Measurements from ENCODE around the gene FOXK2.
A peak's percentile ranks its signal among the peaks of the same experiment; 100 is the strongest.
"Not testable (repeated sequence)": the region's sequence is repeated elsewhere in the genome, so short reads cannot be mapped to it uniquely, and the experiment has no call there.

The FOXK2 gene

DNA sequence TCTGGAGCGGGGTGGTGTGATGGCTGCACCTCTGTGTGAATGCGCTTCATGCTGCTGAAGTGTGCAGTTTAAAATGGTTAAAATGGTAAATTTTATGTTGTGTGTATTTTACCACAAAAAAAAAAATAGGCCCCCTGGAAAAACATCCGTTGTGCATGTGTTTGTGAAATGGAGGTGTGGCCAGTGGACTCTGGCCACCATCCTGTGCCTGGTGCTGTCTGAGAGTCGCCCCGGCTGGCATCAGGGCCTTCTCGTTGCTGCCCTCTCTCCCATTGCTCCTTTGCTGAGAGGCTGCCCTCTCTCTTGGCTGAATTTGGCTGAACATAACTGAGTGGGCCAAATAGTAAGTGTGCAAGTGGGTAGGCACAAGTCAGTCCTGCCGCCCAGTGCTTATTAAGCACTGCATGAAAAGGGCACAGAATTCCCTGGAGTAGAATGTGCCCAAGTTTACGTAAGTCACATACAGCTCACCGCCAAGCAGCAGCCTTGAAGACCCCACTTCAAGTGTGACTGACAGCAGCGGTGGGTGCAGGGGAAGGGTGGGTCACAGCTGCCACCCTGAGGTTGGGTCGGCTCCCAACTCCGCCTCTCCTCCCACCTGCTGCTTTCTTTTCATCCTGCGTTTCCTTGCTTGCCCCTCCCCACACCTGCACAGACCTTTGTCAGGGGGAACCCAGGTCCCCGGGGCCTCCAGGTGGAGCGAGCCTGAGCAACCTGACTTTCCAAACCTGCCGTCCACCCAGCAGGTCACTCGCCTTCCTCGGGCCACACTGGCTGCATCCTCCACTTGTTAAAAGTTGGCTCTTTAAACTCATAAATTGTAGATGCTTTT, 46.8 kb downstream of the FOXK2 start:
- peak; percentile 37 for DNase-seq

DNA sequence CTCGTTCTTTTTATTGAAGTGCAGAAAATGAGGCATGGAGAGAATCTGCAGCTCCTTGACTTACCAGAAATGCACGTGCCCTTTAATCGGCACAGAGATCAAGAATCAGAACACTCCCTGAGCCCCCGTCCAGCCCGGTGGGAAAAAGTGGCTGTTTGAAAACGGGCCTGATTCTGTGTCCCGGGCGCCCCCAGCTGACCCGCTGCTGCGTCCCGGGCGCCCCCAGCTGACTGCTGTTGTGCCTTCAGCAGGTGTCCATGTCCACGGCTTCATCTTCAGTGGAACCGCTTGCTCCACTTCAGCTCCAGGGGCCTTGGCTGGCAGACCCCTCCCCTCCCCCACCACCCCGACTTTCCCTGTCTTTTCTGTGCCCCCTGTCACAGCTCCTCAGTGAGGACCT, 47.8 kb downstream of the FOXK2 start:
- no peak for DNase-seq

DNA sequence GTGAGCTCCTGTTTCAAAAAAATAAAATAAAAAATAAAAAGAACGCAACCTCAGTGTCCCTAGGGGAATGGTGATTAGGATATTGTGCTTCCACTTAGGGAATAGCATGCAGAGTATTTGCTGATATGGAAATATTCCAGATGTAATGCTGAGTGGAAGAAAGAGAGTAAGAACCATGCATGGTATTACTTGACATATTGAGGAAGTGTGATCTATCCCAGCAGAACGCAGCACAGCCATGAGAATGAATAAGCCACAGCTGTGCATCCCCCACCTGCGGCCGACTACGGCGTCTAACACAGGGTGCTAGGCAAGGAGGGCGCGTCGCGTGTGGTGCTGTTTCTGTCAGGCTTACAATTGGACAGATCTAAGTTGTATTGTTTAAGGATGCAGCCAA, 49.5 kb downstream of the FOXK2 start:
- DNase-seq, result no peak

DNA sequence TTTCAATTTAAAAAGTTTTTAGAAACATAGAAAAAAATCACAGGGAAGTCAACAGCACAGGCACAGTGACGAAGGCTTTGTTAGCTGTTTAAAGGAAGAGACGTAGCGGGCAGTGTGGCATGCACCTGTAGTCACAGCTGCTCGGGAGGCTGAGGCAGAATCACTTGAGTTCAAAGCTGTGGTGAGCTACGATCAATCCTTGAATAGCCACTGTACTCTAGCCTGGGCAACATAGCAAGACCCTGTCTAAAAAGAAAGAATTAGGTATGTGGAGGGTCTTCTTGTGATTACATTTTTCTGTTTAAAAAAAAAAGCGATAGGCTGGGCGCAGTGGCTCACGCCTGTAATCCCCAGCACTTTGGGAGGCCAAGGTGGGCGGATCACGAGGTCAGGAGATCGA, 50.1 kb downstream of the FOXK2 start:
- DNase-seq, result no peak

DNA sequence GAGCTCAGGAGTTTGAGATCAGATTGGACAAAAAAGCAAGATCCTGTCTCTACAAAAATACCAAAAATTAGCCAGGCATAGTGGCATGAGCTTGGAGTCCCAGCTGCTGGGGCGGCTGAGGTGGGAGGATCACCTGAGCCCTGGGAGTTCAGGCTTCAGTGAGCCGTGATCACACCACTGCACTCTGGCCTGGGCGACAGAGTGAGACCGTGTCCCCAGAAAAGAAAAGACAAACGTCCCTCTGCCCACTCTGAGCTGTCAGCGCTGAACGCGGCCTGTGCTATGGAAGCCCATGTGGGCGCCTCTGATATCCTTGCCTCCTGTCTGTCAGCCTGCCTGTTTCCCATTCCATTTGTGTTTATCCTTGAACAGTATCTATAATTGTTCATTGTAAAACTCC, 50.7 kb downstream of the FOXK2 start:
- DNase-seq, result no peak

DNA sequence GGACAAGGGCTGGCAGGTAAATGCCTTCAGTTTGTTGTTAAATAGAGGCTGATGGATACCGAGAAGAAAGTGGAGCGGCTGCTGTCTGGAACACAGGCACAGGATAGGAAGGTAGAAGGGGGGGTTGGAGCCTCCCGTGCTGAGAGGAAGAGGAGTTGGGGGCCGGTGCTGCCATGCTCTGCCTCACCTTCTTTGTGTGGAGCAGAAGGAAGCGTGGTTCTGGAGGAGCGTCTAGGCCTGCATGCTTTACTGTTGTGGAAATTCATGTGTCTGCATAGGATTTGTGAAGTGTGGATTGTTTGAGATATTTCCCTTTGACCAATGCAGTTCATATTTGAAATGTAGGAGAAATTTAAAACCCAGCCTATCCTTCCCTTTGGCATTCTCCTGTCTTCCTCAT, 52.3 kb downstream of the FOXK2 start:
- no peak for DNase-seq

DNA sequence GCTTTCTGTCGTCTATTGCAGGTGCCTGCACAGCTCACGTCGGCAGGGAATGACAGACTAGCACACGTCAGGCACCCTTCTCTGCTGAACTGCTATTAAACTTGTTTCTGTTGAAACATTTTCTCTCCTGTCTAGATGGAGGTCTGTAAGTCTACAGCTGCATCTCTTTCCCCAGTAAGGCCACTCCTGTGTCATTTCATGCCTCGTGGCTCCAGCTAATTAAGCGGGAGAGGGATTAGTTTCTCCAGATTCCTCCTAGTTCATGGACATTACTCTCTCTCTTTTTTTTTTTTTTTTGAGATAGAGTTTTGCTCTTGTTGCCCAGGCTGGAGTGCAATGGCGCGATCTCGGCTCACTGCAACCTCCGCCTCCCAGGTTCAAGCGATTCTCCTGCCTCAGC, 54.5 kb downstream of the FOXK2 start:
- no peak for DNase-seq

DNA sequence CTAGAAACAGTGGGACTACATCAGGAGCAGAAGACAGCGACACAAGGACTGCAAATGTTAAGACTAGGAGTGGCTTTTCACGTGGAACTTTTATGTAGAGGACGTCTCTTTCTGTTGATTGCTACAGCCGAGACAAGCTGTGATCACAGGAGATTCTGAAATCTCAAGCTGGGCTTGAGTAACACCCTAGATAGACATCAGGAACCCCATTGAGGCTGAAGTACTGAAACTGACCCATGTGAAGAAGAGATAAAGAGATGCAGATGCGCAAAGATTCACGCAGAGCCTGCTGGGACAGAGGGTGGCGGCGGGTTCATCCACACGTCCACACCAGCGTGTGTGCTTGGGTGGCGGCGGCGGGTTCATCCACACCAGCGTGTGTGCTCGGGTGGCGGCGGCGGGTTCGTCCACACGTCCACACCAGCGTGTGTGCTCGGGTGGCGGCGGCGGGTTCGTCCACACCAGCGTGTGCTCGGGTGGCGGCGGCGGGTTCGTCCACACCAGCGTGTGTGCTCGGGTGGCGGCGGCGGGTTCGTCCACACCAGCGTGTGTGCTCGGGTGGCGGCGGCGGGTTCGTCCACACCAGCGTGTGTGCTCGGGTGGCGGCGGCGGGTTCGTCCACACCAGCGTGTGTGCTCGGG, 56.2 kb downstream of the FOXK2 start:
- DNase-seq, result not testable (repeated sequence)

DNA sequence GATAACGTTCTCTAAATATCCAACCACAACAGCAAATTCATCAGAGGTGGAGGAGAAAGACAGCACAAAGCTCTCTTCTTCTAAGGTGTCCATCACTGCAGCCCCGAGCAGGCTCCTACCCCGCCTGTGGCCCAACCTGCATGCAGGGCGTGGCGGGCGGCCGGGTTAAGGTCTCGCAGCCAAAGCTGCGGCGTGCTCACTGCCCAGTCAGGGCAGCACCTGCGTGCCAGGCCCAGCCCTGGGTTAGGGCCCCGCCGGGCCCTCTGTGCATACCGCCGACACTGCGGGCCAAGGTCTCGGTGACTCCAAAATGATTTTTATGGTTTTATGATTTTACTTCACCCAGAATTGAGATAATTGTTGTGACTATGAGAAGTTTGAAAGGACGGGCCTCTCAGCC, 57.8 kb downstream of the FOXK2 start:
- no peak for DNase-seq

DNA sequence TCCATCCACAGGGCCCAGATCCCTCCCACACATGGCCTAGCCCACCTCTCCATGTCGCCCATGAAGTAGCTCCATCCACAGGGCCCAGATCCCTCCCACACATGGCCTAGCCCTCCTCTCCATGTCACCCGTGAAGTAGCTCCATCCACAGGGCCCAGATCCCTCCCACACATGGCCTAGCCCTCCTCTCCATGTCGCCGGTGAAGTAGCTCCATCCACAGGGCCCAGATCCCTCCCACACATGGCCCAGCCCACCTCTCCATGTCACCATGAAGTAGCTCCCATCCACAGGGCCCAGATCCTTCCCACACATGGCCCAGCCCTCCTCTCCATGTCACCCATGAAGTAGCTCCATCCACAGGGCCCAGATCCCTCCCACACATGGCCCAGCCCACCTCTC, 60.4 kb downstream of the FOXK2 start:
- DNase-seq, result not testable (repeated sequence)

DNA sequence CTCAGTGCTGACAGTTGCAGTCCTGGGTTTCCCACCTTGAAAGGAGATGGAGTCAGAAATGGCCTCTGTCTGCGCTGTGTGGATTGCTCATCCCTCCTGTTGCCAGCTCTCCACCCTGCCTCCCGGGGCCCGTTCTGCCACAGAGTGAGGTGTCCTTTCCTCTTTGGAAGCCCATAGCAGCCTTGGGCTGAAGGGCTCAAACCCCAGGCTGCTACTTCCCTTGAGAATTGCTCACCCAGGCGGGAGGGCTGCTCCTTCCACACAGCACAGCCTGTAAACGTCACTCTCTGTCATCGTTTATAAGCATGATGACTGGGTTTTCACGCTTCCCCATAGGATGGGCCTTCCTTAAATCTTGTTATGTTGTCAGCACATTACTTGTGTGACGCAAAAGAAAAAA, 62.7 kb downstream of the FOXK2 start:
- no peak for DNase-seq

DNA sequence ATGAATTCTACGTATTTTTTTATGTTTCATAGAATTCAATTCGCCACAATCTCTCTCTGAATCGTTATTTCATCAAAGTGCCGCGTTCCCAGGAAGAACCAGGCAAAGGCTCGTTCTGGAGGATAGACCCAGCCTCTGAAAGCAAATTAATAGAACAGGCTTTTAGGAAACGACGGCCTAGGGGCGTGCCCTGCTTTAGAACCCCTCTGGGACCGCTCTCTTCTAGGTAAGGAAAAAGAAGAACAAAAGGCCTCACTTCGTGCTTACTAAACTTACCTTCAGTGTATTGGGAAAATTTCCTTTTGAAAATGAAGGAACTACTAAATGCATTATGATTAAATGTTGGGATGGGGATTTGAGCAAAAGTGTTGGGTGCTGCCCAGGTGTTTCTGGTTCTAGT, 63.2 kb downstream of the FOXK2 start:
- DNase-seq, result no peak

DNA sequence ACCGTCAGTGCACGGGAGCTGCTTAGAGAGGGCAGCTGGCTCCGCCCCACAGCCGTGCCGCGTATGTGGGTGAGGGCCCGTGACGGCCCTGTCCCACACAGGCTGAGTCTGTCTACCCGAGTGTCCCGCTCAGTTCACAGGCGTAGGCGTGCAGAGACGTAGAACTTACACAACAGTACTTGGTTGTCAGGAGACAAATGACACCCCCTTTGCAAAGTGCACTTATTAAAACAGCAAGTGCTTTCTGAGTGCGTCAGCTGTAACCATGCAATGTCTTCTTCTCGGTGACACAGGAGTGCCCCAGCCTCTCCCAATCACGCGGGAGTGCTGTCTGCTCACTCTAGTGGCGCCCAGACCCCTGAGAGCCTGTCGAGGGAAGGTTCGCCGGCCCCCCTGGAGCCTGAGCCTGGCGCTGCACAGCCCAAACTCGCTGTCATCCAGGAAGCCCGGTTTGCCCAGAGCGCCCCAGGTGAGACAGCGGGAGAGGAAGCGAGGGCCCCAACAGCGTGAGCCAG, 64.2 kb downstream of the FOXK2 start:
- no peak for DNase-seq

DNA sequence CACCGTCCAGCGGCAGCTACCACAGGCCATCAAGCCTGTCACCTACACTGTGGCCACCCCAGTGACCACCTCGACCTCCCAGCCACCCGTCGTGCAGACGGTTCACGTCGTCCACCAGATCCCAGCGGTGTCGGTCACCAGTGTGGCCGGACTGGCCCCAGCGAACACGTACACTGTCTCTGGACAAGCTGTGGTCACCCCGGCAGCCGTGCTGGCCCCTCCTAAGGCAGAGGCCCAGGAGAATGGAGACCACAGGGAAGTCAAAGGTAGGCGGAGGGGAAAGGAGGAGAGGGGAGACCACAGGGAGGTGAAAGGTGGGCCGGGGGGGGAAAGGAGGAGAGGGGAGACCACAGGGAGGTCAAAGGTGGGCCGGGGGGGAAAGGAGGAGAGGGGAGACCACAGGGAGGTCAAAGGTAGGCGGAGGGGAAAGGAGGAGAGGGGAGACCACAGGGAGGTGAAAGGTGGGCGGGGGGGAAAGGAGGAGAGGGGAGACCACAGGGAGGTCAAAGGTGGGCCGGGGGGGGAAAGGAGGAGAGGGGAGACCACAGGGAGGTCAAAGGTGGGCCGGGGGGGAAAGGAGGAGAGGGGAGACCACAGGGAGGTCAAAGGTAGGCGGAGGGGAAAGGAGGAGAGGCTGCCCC, 66.5 kb downstream of the FOXK2 start:
- DNase-seq, result not testable (repeated sequence)

DNA sequence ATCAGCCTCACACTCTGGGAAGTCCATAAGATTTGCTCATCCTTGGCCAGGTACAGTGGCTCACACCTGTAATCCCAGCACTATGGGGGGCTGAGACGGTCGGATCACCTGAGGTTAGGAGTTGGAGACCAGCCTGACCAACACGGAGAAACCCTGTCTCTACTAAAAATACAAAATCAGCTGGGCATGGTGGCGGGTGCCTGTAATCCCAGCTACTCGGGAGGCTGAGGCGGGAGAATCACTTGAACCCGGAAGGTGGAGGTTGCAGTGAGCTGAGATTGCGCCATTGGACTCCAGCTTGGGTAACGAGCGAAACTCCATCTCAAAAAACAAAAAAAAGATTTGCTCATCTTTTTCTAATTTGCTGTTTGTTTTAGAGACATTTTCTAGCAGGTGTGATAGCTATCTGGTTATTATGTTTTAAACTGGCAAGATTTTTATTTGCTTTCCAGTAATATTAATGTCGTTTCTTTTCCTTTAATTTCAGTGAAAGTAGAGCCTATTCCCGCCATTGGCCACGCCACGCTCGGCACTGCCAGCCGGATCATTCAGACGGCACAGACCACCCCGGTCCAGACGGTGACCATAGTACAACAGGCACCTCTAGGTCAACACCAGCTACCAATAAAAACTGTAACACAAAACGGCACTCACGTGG, 67.2 kb downstream of the FOXK2 start:
- no peak for DNase-seq

DNA sequence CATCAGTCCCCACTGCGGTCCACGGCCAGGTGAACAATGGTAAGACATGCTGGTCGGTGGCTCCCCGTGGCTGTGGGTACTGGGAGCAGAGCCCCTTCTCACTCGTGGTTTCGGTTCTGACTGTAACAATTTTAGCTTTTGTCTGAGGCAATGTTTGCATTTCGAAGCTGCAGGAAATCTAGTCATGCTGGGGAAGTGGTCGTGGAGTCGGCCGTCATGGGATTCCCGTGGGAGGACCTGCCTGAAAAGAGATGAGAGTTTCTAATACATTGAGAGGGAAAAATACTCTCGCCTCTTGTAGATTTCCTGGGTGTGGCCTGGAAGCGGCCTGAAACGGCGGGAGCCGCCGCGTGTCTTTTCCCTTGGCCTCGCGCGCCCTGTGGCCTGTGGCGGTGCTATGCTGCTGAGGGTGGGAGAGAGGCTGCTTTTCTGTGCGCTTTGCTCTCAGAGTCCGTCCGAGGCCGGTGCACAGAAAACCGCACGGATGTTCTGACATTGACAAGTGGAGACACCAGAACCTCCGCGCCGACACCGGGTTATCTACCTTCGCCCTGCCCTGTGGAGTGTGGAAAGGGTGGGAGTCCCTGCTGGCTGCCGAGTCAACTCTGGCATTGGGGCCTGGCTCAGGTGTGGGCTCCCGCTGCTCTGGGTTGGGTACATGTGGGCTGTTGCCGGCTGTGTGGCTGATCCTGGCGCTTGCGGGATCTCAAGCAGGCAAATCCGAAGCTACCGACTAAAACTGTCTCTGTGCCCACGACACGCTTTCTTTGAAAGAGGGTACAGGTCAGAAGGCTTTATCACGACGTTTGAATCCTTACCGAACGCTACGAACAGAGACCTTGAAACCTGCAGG, 67.9 kb downstream of the FOXK2 start:
- DNase-seq, result no peak

DNA sequence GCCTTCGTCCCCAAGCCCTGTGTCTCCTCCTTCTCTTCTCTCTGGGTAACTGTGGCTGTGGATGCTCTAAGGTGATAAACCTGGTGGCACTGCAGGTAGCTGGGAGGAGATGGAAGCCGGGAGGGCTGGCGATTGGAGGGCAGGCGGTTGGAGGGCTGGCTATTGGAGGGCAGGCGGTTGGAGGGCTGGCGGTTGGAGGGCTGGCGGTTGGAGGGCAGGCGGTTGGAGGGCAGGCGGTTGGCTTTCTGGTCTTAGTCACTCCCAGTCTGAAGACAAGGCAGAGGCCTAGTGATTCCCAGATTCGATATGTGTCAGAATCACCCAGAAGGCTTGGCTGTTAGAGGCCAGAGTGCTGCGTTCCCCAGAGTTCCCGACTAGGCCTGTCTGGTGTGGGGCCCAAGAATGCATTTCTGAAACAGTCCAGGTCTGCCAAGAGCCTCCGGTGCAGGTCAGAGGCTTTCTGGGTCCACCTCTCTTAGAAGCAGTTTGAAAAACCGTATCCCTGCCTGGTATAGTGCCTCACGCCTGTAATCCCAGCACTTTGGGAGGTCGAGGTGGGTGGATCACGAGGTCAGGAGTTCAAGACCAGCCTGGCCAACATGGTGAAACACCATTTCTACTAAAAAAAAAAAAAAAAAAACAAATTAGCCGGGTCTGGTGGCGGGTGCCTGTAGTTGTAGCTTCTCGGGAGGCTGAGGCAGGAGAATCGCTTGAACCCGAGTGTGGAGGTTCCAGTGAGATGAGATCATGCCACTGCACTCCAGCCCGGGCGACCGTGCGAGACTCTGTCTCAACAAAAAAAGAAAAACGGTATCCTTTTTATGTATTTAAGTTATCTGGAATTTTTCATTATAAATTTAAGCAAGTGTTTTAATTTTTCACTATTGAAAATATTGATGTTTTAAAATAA, 69.0 kb downstream of the FOXK2 start:
- DNase-seq, result no peak

DNA sequence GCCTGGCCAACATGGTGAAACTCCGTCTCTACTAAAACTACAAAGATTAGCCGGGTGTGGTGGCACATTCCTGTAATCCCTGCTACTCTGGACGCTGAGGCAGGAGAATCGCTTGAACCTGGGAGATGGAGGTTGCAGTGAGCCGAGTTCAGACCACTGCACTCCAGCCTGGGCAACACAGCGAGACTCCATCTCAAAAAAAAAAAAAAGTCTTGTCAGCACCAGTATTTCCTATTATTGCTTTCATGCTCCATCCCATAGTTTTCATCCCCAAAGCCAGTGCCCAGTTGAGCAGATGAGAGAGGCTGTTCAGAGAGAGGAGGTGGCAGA, 70.3 kb downstream of the FOXK2 start:
- DNase-seq, result no peak

DNA sequence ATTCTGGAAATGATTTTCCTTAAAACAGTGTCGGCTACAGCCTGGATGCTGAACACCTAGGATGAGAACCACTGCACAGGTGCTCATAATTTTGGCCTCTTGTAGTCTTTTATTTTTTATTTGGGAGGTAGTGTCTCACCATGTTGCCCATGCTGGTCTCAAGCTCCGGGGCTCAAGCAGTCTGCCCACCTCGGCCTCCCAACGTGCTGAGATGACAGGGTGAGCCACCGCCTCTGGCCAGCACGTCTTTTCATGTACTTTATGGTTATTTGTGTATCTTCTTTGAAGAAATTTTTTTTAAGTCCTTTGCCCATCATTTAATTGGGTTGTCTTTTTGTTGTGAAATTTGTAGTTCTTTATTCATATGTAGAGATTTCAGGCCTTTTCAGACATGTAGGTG, 70.7 kb downstream of the FOXK2 start:
- no peak for DNase-seq

DNA sequence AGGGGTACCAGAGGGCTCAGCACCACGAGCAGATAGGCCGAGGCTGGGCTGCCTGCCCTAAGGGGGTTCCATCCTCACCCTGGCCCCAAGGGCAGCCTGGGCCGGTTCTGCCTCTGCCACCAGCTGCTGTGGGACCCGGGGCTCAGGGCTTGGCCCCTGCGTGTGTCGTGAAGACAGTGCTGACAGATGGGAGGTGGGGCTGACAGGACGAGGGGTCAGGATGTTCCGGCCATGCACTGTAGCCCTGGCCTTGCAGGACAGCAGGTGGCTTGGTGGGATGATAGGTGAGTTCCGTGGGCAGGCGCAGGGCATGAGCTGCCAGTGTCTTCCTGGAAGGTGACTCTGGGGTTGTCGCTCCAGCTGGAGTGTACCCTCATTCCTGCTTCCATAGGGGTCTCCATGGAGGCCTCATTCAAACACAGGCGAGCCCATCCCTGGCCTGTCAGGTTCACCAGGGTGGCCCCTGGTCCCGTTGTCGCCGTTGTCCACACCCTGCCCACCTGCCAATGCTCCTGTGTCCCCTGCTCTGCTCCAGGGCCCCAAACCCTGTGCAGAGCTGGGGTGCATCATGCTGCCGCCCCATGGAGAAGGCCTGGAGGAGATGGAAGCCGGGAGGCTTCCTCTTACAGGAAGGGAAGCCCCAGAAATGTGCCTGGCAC, 71.5 kb downstream of the FOXK2 start:
- no peak for DNase-seq

DNA sequence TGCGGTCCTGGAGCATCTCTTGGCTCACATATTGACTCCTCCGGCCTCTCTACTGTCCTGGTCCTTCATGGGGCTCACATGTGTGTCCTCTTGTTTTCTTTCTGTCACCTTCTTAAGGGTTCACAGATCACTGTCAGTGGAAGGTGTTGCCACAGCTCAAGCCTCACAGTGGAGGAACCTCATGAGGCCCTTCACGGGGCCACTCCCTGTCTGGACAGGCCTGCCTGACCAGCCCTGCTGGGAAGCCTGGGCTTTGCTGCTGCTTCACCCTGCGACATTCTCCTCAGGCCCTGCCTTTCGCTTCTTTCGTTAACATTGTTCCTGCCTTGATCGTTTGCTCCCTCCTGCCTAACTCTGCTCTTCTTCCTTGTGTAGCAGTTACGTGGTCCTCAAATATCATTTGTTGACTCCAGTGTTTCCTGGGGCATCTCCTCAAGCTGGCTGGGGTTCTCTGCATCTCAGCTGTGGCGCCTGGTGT, 72.8 kb downstream of the FOXK2 start:
- DNase-seq, result no peak

Measured in NCI-H2171 treated with DMSO at 0.1 percent for 48 hours (cell line).